ENCODE results near the gene NEK9. TPM values are rescaled to one million over a fixed set of nuclear protein-coding genes. Genes with fewer than 3 reads are reported as not detected.

Gene NEK9
- total and polyA plus RNA-seq, 2 experiments from 2014 or later, result 16.3 to 31.1 TPM

DNA sequence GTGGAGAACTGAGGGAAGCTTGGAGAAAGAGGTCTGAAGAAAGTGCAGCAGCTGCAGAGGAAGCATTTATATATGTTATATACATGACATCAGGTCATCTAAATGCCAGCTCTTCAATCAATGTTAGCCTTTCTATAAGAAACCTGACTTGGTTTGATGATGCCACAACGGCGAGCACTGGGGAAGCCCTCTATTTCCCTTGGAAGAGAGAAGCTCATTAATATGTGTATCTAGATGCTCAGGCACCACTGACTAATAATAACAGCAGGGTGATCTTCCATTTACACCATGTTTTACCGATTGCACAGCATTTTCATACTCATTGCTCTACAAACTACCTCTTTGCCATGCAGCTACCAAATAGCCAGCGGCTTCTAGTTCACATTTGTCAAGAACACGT lies 63.8 kb downstream of the NEK9 start:
- peaks cover 30% of the 10 kb centered on the region for H3K36me3 Mint-ChIP-seq (ENCODE audit: low read depth)

More for the DNA sequence above, 63.8 kb downstream of the NEK9 start:
- Histone ChIP-seq H2AFZ (peak overlapping the region; percentile 90), H3K4me2 (peak overlapping the region; percentile 91), H3F3A (replicated peaks; ENCODE audit: low read depth) (no peaks in the 10 kb centered on the region), H4K20me1 (replicated peaks; ENCODE audit: insufficient read depth) (no peaks in the 10 kb centered on the region; the same call in 1 of the 2 replicates), H3K79me2 (replicated peaks; ENCODE audit: insufficient read depth) (peaks cover 40% of the 10 kb centered on the region), H3K9me2 (ENCODE audit: insufficient read depth) (no peaks in the 10 kb centered on the region), H3K27me3 (ENCODE audit: insufficient read depth) (no peaks in the 10 kb centered on the region), H3K27ac (ENCODE audit: low read depth) (no peak overlapping the region), H3K4me3 (peak overlapping the region; percentile 82), H3K36me3 (ENCODE audit: insufficient read depth) (peaks cover 8% of the 10 kb centered on the region; the same call in 1 of the 2 replicates), H3K4me1 (ENCODE audit: insufficient read depth) (peaks cover 9% of the 10 kb centered on the region; the same call in 1 of the 2 replicates)
- Mint-ChIP-seq H3K4me1 (peaks cover 4% of the 10 kb centered on the region; the same call in 2 of the 3 replicates), H3K9me3 (peaks cover 8% of the 10 kb centered on the region; the same call in 2 of the 3 replicates), H3K27me3 (ENCODE audit: insufficient read depth, low read depth, poor library complexity) (peaks cover 2% of the 10 kb centered on the region), H3K4me3 (peak overlapping the region; percentile 97), H3K27ac (peak overlapping the region; percentile 92; the same call in 1 of the 2 replicates)
- no peak for ATAC-seq
- DNase-seq (ENCODE audit: low spot score), result no peak
- TF ChIP-seq ZNF331 (CRISPR knock-in tag; IDR thresholded peaks at IDR 0.05; ENCODE audit: low read depth) (no peak), STAT1 (IDR thresholded peaks at IDR 0.05; ENCODE audit: unreplicated experiment) (no peak), EZH2 (IDR thresholded peaks at IDR 0.05; ENCODE audit: low read depth, unreplicated experiment) (no peak), POLR2AphosphoS5 (IDR thresholded peaks at IDR 0.05; ENCODE audit: low read depth) (no peak), ETS1 (IDR thresholded peaks at IDR 0.05) (no peak), CTCF (conservative IDR thresholded peaks at IDR 0.05; ENCODE audit: low read depth in 2 of 2) (no peak), EZH2phosphoT487 (IDR thresholded peaks at IDR 0.05; ENCODE audit: unreplicated experiment) (no peak), NANOG (IDR thresholded peaks at IDR 0.05; ENCODE audit: borderline replicate concordance) (no peak), CREB1 (CRISPR knock-in tag; IDR thresholded peaks at IDR 0.05; ENCODE audit: low read depth) (no peak), JUNB (IDR thresholded peaks at IDR 0.05; ENCODE audit: unreplicated experiment) (no peak), ZNF114 (CRISPR knock-in tag; IDR thresholded peaks at IDR 0.05) (no peak)
- TF ChIP-seq, protein P1, sequence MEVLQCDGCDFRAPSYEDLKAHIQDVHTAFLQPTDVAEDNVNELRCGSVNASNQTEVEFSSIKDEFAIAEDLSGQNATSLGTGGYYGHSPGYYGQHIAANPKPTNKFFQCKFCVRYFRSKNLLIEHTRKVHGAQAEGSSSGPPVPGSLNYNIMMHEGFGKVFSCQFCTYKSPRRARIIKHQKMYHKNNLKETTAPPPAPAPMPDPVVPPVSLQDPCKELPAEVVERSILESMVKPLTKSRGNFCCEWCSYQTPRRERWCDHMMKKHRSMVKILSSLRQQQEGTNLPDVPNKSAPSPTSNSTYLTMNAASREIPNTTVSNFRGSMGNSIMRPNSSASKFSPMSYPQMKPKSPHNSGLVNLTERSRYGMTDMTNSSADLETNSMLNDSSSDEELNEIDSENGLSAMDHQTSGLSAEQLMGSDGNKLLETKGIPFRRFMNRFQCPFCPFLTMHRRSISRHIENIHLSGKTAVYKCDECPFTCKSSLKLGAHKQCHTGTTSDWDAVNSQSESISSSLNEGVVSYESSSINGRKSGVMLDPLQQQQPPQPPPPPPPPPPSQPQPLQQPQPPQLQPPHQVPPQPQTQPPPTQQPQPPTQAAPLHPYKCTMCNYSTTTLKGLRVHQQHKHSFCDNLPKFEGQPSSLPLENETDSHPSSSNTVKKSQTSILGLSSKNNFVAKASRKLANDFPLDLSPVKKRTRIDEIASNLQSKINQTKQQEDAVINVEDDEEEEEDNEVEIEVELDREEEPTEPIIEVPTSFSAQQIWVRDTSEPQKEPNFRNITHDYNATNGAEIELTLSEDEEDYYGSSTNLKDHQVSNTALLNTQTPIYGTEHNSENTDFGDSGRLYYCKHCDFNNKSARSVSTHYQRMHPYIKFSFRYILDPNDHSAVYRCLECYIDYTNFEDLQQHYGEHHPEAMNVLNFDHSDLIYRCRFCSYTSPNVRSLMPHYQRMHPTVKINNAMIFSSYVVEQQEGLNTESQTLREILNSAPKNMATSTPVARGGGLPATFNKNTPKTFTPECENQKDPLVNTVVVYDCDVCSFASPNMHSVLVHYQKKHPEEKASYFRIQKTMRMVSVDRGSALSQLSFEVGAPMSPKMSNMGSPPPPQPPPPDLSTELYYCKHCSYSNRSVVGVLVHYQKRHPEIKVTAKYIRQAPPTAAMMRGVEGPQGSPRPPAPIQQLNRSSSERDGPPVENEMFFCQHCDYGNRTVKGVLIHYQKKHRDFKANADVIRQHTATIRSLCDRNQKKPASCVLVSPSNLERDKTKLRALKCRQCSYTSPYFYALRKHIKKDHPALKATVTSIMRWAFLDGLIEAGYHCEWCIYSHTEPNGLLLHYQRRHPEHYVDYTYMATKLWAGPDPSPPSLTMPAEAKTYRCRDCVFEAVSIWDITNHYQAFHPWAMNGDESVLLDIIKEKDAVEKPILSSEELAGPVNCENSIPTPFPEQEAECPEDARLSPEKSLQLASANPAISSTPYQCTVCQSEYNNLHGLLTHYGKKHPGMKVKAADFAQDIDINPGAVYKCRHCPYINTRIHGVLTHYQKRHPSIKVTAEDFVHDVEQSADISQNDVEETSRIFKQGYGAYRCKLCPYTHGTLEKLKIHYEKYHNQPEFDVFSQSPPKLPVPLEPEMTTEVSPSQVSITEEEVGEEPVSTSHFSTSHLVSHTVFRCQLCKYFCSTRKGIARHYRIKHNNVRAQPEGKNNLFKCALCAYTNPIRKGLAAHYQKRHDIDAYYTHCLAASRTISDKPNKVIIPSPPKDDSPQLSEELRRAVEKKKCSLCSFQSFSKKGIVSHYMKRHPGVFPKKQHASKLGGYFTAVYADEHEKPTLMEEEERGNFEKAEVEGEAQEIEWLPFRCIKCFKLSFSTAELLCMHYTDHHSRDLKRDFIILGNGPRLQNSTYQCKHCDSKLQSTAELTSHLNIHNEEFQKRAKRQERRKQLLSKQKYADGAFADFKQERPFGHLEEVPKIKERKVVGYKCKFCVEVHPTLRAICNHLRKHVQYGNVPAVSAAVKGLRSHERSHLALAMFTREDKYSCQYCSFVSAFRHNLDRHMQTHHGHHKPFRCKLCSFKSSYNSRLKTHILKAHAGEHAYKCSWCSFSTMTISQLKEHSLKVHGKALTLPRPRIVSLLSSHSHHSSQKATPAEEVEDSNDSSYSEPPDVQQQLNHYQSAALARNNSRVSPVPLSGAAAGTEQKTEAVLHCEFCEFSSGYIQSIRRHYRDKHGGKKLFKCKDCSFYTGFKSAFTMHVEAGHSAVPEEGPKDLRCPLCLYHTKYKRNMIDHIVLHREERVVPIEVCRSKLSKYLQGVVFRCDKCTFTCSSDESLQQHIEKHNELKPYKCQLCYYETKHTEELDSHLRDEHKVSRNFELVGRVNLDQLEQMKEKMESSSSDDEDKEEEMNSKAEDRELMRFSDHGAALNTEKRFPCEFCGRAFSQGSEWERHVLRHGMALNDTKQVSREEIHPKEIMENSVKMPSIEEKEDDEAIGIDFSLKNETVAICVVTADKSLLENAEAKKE (CRISPR knock-in tag; IDR thresholded peaks at IDR 0.05), result no peak
- TF ChIP-seq, protein P2, sequence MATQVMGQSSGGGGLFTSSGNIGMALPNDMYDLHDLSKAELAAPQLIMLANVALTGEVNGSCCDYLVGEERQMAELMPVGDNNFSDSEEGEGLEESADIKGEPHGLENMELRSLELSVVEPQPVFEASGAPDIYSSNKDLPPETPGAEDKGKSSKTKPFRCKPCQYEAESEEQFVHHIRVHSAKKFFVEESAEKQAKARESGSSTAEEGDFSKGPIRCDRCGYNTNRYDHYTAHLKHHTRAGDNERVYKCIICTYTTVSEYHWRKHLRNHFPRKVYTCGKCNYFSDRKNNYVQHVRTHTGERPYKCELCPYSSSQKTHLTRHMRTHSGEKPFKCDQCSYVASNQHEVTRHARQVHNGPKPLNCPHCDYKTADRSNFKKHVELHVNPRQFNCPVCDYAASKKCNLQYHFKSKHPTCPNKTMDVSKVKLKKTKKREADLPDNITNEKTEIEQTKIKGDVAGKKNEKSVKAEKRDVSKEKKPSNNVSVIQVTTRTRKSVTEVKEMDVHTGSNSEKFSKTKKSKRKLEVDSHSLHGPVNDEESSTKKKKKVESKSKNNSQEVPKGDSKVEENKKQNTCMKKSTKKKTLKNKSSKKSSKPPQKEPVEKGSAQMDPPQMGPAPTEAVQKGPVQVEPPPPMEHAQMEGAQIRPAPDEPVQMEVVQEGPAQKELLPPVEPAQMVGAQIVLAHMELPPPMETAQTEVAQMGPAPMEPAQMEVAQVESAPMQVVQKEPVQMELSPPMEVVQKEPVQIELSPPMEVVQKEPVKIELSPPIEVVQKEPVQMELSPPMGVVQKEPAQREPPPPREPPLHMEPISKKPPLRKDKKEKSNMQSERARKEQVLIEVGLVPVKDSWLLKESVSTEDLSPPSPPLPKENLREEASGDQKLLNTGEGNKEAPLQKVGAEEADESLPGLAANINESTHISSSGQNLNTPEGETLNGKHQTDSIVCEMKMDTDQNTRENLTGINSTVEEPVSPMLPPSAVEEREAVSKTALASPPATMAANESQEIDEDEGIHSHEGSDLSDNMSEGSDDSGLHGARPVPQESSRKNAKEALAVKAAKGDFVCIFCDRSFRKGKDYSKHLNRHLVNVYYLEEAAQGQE (IDR thresholded peaks at IDR 0.05; ENCODE audit: unreplicated experiment), result no peak
